Stimulated activated naive CD8-positive, alpha-beta T cell treated with anti-CD3 and anti-CD28 coated beads, Interleukin-15, amount 100 ng/mL, for 72 hours (primary cell): ENCODE results near the gene MYBBP1A.

Experiments
- ATAC-seq: fragments of 150-1000 bp; cut with Tn5 transposase; 2 replicates; pipeline ENCODE4 v1.10.0; 2021; ENCODE audit warnings: mild to moderate bottlenecking, moderate library complexity
- DNase-seq, 2 donors: peaks; one replicate each; pipeline ENCODE4 v3.0.0; 2021 to 2022
- H3K27ac Mint-ChIP-seq, 2 donors: one replicate each; pipeline ENCODE4 v1.8.0; 2022; ENCODE audit warnings: mild to moderate bottlenecking in 2 of 2, mixed read lengths in 2 of 2, moderate library complexity in 2 of 2
- H3K27me3 Mint-ChIP-seq: one replicate; pipeline ENCODE4 v1.8.0; 2022; ENCODE audit warnings: mixed read lengths
- H3K4me1 Mint-ChIP-seq: one replicate; pipeline ENCODE4 v1.8.0; 2022; ENCODE audit warnings: mild to moderate bottlenecking, mixed read lengths
- H3K4me3 Mint-ChIP-seq, 2 donors: one replicate each; pipeline ENCODE4 v1.8.0; 2022; ENCODE audit warnings: mild to moderate bottlenecking in 2 of 2, mixed read lengths in 2 of 2, moderate library complexity in 1 of 2
- H3K9me3 Mint-ChIP-seq, 2 donors: one replicate each; pipeline ENCODE4 v1.8.0; 2022; ENCODE audit warnings: mixed read lengths in 2 of 2

MYBBP1A gene

GRCh38 chr17:4531988-4532736, 23.0 kb downstream of the MYBBP1A start:
- DNase-seq = no peak
- no peak for ATAC-seq
- Mint-ChIP-seq H3K4me1 (peaks cover 32% of the 10 kb centered on the region), H3K4me3 (no peak overlapping the region), H3K27ac (peak overlapping the region; percentile 15 to 24), H3K27me3 (peaks cover 24% of the 10 kb centered on the region), H3K9me3 (no peaks in the 10 kb centered on the region)

GRCh38 chr17:4530799-4531730, 24.1 kb downstream of the MYBBP1A start:
- Mint-ChIP-seq H3K4me3 (no peak overlapping the region), H3K4me1 (peaks cover 23% of the 10 kb centered on the region), H3K27me3 (peaks cover 34% of the 10 kb centered on the region), H3K27ac (no peak overlapping the region), H3K9me3 (no peaks in the 10 kb centered on the region)
- no peak for DNase-seq
- ATAC-seq = no peak

- DNase-seq (no peak), ATAC-seq (no peak)
- no peak overlapping the region for H3K4me3 Mint-ChIP-seq
- no peaks in the 10 kb centered on the region for H3K9me3 Mint-ChIP-seq
- peaks cover 17% of the 10 kb centered on the region for H3K4me1 Mint-ChIP-seq
- H3K27ac Mint-ChIP-seq = peak overlapping the region; percentile 57 to 70
- peaks cover 39% of the 10 kb centered on the region for H3K27me3 Mint-ChIP-seq
These were observed 25.5 kb downstream of the MYBBP1A start for GRCh38 chr17:4529533-4530152.

GRCh38 chr17:4527566-4528125, 27.5 kb downstream of the MYBBP1A start:
- no peak for ATAC-seq
- Mint-ChIP-seq H3K4me3 (no peak overlapping the region), H3K4me1 (no peaks in the 10 kb centered on the region), H3K9me3 (no peaks in the 10 kb centered on the region), H3K27ac (no peak overlapping the region), H3K27me3 (peaks cover 30% of the 10 kb centered on the region)
- no peak for DNase-seq

- H3K9me3 Mint-ChIP-seq = no peaks in the 10 kb centered on the region
- H3K27me3 Mint-ChIP-seq = peaks cover 27% of the 10 kb centered on the region
- no peaks in the 10 kb centered on the region for H3K4me1 Mint-ChIP-seq
- no peak overlapping the region for H3K27ac Mint-ChIP-seq
- DNase-seq = no peak
- ATAC-seq = no peak
- no peak overlapping the region for H3K4me3 Mint-ChIP-seq
These were observed 28.1 kb downstream of the MYBBP1A start for GRCh38 chr17:4527134-4527533.

- no peaks in the 10 kb centered on the region for H3K4me1 Mint-ChIP-seq
- H3K9me3 Mint-ChIP-seq = no peaks in the 10 kb centered on the region
- DNase-seq (no peak), ATAC-seq (no peak)
- H3K27me3 Mint-ChIP-seq = peaks cover 21% of the 10 kb centered on the region
- H3K4me3 Mint-ChIP-seq = no peak overlapping the region
- H3K27ac Mint-ChIP-seq = no peak overlapping the region
These were observed 29.3 kb downstream of the MYBBP1A start for GRCh38 chr17:4525691-4526397.

- Mint-ChIP-seq H3K27ac (no peak overlapping the region), H3K4me1 (no peaks in the 10 kb centered on the region), H3K9me3 (no peaks in the 10 kb centered on the region), H3K27me3 (peaks cover 21% of the 10 kb centered on the region), H3K4me3 (no peak overlapping the region)
- ATAC-seq (no peak), DNase-seq (no peak)
These were observed 31.2 kb downstream of the MYBBP1A start for GRCh38 chr17:4523946-4524345.

- Mint-ChIP-seq H3K27me3 (peaks cover 20% of the 10 kb centered on the region), H3K27ac (peak overlapping the region in 1 of 2 donors; percentile 56), H3K4me3 (no peak overlapping the region), H3K9me3 (no peaks in the 10 kb centered on the region), H3K4me1 (no peaks in the 10 kb centered on the region)
- no peak for DNase-seq
- ATAC-seq = no peak
These were observed 32.5 kb downstream of the MYBBP1A start for GRCh38 chr17:4522661-4523060.

GRCh38 chr17:4520894-4521600, 34.1 kb downstream of the MYBBP1A start:
- no peak for ATAC-seq
- H3K27ac Mint-ChIP-seq = peak overlapping the region in 1 of 2 donors; percentile 83
- peaks cover 4% of the 10 kb centered on the region for H3K27me3 Mint-ChIP-seq
- H3K4me1 Mint-ChIP-seq = no peaks in the 10 kb centered on the region
- no peak for DNase-seq
- H3K4me3 Mint-ChIP-seq = no peak overlapping the region
- no peaks in the 10 kb centered on the region for H3K9me3 Mint-ChIP-seq

GRCh38 chr17:4520060-4520893, 34.9 kb downstream of the MYBBP1A start:
- H3K4me3 Mint-ChIP-seq = no peak overlapping the region
- ATAC-seq = no peak
- no peaks in the 10 kb centered on the region for H3K9me3 Mint-ChIP-seq
- H3K27me3 Mint-ChIP-seq = no peaks in the 10 kb centered on the region
- H3K27ac Mint-ChIP-seq = peak overlapping the region; percentile 23 to 75
- DNase-seq = no peak
- H3K4me1 Mint-ChIP-seq = no peaks in the 10 kb centered on the region

GRCh38 chr17:4519361-4519788, 35.8 kb downstream of the MYBBP1A start:
- H3K4me3 Mint-ChIP-seq = no peak overlapping the region
- no peak for ATAC-seq
- H3K4me1 Mint-ChIP-seq = no peaks in the 10 kb centered on the region
- peak overlapping the region in 1 of 2 donors; percentile 88 for H3K27ac Mint-ChIP-seq
- H3K9me3 Mint-ChIP-seq = no peaks in the 10 kb centered on the region
- no peak for DNase-seq
- H3K27me3 Mint-ChIP-seq = no peaks in the 10 kb centered on the region

GRCh38 chr17:4518901-4519300, 36.3 kb downstream of the MYBBP1A start:
- DNase-seq = no peak
- no peak overlapping the region for H3K27ac Mint-ChIP-seq
- H3K27me3 Mint-ChIP-seq = no peaks in the 10 kb centered on the region
- no peak overlapping the region for H3K4me3 Mint-ChIP-seq
- no peaks in the 10 kb centered on the region for H3K9me3 Mint-ChIP-seq
- ATAC-seq = no peak
- H3K4me1 Mint-ChIP-seq = no peaks in the 10 kb centered on the region

GRCh38 chr17:4516735-4517134, 38.4 kb downstream of the MYBBP1A start:
- H3K27ac Mint-ChIP-seq = no peak overlapping the region
- no peak for ATAC-seq
- no peaks in the 10 kb centered on the region for H3K27me3 Mint-ChIP-seq
- H3K4me3 Mint-ChIP-seq = no peak overlapping the region
- H3K4me1 Mint-ChIP-seq = no peaks in the 10 kb centered on the region
- no peaks in the 10 kb centered on the region for H3K9me3 Mint-ChIP-seq
- no peak for DNase-seq

GRCh38 chr17:4515501-4515900, 39.7 kb downstream of the MYBBP1A start:
- Mint-ChIP-seq H3K4me3 (no peak overlapping the region), H3K9me3 (no peaks in the 10 kb centered on the region), H3K27me3 (no peaks in the 10 kb centered on the region), H3K4me1 (peaks cover 3% of the 10 kb centered on the region), H3K27ac (no peak overlapping the region)
- no peak for ATAC-seq
- no peak for DNase-seq
